ENCODE results near the gene RASGRF2.
"Not testable (repeated sequence)": the region's sequence is repeated elsewhere in the genome, so short reads cannot be mapped to it uniquely, and the experiment has no call there.

RASGRF2 gene

DNA sequence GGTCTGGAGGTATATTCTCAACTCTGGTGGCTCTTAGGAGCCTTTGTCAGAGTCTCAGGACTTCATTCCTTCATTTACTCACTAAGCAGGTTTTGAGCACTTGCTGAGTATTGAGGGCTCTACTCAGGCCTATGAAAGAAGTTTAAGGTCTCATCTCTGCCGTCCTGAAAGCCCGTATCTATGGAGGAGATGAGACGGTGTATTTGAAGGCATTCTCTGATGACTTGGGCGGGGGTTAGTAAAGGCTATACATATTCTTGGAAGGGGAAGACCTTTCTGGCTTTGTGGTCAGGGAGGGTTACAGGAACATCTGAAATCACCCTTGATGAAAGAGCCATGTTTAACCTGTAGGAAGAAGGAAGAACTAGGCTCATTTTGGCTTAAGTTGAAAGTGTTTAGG is 21.9 kb downstream of the RASGRF2 start:
- no peak for DNase-seq (ENCODE audit: low spot score)

DNA sequence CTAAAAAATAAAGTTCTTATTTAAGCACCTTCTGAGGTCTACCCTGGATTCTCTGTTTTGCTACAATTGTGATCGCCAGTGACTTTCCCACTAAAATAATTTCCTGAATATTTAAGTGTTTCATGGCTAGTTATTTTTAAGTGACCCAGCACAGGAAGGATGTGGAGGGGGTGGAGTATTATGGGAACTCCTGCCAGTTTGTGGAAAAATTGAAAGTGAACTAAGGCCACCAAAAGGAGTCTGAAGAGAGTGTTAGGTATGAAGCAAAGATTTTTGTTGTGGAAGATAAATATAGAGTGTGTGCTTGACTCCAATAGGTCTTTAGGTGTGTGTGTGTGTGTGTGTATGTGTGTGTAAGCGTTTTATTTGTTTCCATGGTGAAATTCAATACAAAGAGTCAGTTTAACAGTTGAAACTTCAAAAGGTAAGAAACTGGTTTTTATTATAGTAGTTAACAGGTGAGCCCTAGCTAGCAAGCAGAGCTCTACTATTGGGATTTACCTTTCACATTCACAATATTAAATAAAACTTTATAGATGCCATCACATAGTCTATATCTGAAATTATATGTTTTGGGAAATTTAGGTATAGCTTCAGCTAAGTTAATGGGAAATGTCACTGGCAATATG is 25.6 kb downstream of the RASGRF2 start:
- no peak for DNase-seq (ENCODE audit: low spot score)

DNA sequence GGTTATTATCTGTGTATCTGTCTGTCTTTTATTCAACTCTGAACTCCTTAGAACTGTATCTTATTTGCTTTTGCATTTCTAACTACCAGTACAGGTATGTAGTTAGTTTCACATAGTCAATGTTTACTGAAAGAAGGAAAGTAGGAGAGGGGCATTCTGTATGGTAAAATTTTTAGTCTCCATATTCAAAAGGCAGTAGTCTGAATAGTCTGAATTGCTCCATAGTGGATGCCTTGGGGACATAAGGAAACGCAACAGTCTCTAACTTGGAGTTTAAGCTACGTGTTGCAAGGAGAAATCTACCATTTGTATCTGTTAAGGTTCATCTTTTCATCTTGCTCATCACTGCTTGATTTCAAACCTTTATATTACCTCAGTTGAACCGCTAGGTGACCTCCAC is 26.2 kb downstream of the RASGRF2 start:
- DNase-seq (ENCODE audit: low spot score), result no peak

DNA sequence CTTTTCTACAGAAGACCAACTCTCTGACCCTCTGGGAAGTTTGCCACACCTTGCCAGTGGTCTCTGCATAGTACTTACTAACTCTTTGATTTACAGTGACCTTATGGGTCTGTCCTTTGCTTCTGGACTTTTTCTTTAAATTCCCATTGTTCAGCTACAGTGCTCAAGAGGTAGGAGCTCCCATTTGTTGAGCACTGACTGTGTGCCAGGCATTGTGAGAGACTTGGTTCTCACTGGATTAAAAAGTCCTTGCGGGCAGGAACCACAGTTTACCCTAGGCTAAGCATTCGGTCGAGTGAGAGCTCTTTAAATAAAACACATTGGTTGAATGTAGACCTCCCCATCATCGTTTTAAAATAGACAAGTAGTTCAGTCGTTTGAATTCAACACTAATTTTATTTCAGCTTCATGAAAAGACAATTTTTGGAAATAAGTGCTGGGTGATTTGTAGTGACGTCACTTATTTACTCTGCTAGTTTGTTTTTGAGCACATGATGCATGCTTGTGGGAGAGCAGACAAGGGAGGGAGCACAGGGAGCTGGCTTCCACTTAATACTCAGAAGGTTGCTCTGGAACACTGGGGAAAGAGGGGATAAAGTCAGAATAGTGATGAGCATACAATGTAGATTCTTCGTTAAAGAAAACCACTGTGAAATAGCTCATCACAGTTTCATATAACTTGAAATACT is 27.1 kb downstream of the RASGRF2 start:
- no peak for DNase-seq (ENCODE audit: low spot score)

DNA sequence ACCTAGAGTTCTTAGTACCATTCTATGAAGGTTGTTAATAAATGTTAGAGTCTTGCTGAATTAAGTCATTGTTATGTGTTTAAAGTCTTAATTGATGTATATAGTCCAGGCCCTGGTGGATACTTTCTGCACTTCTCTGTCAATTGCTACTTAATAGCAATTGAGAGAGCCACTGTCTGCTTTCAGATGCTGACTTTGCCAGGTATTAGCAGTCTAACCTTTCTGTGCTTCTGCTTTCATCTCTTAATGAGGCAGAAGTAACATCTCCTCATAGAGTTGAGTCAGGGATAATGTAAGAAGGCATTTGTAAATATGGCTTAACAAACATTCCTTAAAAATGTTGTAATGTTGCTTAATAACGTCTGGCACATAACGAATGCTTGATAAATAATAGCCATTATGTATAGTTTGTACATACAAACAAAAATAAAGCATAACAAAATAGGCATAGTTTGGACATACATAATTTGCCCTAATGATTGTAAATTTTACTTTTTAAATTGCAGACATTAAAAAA is 28.3 kb downstream of the RASGRF2 start:
- DNase-seq (ENCODE audit: low spot score), result no peak

DNA sequence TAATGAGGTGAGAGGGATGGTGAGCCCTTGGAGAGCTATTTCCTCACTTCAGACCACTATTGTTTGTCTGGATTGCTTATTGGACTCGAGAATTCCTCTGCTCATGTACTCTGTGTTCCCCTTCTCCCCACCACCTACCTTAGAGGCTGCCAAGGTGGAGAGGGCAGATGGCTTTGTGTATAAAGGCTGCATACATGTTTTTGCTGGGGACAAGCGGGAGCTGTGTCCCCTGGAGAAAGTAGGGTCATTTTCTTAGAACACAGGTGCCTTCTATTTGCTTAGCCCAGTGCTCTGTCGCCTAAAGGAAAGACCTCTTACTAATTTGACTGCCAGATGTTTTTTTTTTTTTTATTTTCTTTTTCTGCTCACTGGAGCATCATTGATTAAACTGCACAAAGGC is 29.7 kb downstream of the RASGRF2 start:
- DNase-seq (ENCODE audit: low spot score), result no peak

DNA sequence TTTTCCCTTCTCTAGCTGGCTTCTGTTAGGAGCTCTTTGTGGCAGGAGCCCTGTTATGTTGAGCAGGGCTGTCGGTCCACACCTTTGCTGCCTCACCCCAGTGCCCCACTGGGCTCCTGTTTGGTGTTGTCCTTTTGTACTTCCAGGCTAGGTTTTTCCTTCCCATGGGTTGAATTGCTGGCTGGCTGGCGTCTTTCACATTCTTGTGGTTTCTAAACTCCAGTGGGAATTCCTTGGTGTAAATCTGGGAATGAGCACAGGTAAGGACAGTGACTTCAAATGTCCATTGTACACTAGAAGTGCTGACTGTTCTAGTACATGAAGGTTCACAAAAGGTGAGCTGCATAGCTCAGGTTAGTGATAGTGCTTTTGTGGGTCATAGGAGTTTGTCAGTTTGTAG is 30.4 kb downstream of the RASGRF2 start:
- DNase-seq (ENCODE audit: low spot score), result no peak

DNA sequence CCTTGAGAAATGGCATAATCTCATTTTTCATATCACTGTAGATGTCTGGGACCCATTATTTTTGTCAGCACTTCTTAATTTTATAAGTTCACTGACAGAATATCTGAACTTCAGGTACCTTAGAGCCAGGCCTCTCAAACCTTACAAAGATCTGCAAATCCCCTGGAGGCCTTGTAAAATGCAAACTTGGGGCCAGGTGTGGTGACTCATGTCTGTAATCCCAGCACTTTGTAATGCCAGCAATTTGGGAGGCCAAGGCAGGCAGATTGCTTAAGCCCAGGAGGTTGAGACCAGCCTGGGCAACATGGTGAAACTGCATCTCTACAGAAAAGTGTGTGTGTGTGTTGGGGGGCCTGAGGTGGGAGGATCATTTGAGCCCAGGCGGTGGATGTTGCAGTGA is 30.8 kb downstream of the RASGRF2 start:
- no peak for DNase-seq (ENCODE audit: low spot score)

DNA sequence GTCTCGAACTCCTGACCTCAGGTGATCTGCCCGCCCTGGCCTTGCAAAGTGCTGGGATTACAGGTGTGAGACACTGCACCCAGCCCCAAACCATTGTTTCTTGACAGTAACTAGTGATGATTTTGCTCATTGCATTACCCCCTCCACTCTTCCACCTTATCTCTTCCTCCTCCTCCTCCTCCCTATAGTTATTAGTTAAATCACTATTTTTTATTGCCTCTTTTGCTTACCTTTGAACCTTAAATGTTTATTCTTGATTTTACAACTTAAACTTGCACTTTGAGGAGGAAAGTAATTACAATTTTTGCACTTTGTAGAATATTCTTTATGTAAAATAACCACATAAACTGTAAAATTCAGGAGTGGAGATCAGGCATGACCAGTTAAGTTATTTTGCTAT is 35.7 kb downstream of the RASGRF2 start:
- DNase-seq (ENCODE audit: low spot score), result no peak

DNA sequence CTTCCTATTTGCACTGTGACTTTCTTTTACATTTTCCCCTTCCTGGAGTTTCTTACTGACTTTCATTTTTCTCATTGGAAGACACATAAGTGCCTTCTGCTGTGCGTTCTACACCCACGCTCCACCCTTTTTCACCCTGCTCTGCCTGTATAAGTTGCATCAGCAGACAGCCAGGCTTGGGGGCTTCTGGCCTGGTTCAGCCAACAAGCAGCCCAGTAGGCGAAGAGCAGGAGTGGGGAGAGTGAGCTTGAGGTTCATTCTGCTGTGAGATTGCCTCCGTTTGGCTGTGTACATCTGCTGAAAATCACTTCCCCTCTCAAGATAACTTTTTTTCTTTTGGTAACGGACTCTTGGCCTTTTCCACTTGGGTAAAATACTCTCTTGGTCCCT is 38.4 kb downstream of the RASGRF2 start:
- no peak for DNase-seq (ENCODE audit: low spot score)

DNA sequence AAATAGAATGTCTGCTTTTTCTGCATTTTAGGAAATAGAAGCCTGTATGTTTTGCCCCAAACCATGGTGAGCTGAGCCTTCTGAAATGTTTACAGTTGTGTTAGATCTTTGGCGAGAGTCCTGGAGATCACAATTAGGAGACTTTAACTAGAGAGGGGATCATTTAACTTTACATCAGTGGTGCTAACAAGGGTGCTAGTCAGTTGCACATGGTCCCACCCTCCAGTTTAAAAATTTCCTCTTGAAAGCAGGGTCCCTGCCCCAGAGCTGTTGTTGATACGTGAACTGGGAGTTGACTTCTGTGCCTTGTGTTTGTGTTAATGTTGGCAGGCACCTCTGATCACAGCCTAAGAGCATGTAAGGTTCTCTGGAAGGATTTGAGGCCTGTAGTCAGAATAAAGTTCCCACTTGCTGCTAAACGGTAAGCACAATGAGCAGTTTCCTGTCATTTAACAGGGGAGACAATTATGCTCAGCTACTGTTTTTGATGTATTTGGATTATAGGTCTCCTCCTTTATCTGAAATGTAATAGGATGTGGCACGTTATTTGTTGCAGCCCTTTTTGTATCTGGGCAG is 43.7 kb downstream of the RASGRF2 start:
- DNase-seq (ENCODE audit: low spot score), result no peak

DNA sequence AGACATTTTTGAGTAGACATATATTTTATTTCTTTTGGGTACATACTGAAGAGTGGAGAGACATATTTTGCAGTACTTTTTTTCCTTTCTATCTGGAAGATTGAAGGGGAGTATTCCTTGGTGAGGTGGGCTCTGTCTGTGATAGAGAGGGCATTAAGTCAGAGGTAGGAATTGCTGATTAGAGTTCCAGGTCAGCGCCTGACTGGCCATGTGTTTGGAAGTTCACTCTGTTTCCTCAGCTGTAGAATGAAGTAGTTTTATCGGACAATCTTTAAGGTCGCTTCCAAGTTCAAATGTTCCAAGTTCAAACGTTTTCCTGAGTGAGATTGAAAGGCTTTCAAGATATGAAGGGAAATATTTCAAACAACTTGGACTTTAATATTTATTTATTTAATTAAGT is 45.5 kb downstream of the RASGRF2 start:
- DNase-seq (ENCODE audit: low spot score), result no peak

DNA sequence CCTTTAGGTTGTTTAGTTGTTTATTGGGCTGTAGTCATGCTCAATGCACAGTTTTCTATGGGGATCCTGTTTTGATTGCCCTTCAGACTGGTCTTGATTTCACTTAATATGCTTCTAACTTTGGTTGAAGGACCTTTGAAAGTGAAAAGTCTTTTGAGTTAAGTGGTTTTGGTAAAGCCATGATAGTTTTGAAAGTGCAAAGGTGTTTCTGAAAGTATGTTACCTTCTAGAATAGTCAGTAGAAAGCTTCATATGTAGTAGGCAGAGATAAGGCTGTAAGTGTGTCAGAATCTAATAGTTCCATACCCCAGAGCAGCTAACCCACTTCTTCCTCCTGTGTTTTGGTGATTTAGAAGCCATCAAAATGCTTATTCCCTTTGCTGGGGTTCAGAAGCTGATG is 46.1 kb downstream of the RASGRF2 start:
- DNase-seq (ENCODE audit: low spot score), result no peak

DNA sequence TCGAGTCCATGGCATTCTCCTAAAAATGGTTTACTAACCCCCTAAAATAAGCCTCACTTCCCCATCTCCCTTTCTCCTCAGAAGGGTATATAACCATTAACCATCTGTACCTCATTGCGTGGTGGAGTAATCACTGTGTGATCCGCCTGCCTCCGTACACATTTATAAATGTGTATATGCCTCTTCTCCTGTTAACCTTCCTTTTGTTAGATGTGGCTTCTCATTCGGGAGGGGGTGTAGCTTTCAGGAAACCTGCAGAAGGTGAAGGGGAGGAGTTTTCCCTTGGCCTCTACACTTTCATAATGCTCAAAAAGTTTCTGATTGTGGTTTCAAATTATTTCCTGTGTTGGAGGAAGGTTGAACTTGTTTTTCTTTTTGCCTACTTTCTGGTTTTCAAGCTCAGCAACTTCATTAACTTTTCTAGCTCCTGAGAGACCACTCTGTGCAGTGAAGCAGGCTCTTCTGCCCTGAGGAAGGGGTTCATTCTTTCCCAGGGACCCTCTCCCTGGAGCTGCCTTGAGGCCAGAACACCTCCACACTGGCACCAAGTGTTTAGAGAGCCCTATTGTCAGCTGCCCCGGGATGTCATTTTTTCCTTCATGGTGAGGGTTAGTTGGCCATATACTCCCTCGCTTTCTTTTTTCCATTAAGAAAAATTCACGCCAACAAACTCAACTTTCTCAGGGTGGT is 46.9 kb downstream of the RASGRF2 start:
- DNase-seq (ENCODE audit: low spot score), result no peak

DNA sequence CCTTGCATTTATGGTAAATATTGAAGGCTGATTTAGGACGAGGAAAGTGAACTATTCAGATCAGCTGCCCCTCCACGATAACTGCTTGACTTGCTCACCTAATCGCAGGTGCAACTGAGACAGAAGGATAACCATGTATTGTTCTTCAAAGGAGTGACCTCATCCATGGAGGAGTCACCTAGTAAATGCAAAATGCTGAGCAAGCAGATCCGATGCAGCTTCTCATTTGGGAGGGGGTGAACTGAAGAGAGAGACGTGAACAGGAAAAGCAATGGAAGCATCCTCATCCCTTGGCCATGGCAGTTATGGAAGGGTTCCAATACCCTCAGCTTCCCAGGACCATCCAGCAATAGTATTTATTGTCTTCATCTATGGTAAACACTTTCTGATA is 47.5 kb downstream of the RASGRF2 start:
- no peak for DNase-seq (ENCODE audit: low spot score)

DNA sequence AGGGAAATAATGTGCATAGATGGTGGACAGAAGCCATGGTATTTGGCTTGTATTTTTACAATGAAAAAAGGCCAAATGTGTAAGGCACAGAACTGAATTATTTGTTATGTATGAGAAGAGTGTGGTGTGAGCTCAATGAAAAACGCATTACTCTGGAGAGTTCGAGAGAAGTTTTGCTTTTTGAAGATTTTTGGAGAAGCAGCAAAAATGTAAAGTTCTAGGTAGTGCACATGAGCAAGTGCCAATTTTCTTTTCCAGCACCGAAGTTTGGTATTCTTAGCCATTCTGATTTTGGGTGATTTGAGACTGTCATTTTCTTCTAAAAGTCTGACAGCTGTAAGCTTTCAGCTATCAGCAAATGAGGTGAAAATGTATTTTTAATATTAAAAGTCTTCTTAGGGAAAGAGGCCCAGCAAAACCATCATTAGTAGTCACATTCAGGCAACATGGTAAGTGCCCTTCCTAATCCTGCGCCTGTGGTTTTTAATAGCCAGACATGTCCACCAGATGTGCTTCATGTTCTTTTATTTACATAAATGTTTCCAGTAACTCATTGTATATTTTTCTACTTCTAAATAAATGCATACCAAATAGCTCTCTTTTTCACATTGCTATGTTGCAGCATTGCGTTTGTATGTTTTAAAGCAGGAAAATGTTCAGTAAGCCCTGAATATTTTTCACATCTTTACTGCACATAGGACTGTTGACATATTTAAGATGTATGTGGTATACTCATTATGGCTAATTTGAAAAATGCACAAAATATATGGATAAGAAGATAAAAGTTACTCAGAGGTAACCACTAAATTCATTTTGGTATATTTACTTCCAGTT is 50.4 kb downstream of the RASGRF2 start:
- DNase-seq (ENCODE audit: low spot score), result no peak

DNA sequence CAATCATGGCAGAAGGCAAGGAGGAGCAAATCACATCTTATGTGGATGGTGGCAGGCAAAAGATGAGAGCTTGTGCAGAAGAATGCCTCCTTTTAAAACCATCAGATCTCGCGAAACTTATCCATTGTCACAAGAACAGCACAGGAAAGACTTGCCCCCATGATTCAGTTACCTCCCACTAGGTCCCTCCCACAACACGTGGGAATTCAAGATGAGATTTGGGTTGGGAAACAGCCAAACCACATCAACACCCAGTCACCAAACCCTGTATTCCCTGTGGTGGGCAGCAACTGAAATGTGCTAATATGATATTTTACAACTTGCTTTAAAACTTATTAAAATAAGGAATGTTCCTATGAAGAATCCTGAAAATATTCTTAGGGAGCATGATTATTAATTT is 54.2 kb downstream of the RASGRF2 start:
- DNase-seq (ENCODE audit: low spot score), result no peak

DNA sequence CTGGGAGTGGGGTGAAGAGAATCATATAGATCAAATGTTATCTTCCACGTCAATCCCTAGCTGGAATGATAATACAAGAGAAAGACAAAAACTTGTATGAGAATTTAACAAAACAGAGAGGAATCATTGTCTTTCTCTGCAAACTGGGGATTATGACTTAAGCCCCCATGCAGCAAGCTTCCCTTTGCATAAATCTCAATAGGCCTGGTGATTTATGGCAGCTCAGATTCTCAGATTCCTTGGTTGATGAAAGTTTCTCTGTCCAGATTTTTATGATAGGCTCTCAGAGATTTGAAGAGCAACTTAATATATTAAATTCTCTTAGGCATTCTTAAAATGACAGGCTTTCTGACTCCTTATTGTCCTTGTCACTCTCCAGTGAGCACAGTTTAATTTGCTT is 56.0 kb downstream of the RASGRF2 start:
- DNase-seq (ENCODE audit: low spot score), result no peak

DNA sequence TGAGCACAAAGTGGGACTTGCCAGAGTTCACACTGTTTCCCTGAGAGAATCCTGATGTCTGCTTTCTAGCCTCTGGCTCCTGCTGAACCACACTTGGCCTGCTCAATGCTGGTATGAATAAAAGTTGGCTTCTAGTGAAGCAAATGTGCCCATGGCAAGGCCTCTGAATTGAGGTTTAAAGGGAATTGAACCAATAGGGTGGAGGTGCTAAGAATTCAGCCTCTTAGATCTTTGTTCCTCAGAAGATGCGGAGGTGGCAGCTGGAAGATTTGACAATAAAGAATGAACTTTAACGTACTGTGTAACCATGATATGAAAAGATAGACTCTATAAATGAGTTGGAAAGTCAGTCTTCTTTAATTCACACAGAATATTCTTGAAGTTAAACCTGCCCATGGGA is 57.2 kb downstream of the RASGRF2 start:
- DNase-seq (ENCODE audit: low spot score), result no peak

DNA sequence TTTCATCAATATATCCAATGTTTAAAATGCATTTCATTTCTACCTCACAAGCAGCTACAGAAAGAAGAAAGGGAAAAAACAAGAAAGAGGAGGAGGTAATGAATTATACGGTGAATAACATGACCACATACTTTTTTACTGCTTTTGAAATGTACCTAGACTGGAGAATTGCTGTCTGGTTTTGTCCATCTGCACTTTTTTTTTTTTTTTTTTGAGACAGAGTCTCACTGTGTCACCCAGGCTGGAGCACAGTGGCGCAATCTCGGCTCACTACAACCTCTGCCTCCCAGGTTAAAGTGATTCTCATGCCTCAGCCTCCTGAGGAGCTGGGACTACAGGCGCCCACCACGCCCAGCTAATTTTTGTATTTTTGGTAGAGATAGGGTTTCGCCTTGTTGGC is 58.4 kb downstream of the RASGRF2 start:
- not testable (repeated sequence) for DNase-seq (ENCODE audit: low spot score)

DNA sequence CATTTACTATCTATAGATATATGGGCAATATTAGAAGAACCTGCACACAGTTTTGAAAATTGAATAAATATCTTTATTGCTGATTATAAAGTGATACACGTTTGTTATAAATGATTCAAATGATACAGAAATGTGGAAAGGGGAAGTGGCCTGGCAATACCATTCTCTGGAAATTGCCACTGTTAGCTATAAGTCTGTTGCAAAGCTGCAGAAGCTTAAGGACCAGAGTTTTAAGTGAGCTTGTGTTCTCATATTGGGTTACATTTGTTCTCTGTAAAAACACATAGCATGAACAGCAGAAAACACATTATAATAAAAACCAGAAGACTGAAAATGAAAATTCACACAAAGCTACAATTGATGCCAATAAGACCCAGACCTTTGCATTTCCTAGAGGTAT is 59.6 kb downstream of the RASGRF2 start:
- DNase-seq (ENCODE audit: low spot score), result no peak
